ENCODE measurements around the gene NDUFV2.
"Not testable (repeated sequence)": the region's sequence is repeated elsewhere in the genome, so short reads cannot be mapped to it uniquely, and the experiment has no call there.

Gene NDUFV2

DNA sequence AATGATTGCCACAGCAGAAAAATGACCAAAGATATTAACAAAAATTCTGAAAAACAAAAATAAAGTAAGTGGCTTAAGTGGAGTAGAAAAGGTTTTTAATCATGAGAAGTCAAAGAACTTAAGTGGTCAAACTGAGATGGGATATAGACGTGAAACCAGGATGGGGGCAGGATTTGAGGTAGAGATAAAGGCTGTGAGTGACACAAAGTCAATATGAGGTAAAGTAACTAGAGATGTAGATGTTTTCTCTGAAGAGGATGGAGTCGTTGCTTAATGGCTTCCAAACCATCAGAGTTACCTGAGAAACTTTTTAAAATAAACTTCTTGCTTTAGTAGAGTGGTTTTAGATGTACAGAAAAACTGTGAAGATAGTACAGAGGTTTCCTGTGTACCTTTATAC, 55.3 kb downstream of the NDUFV2 start:
- no peak for DNase-seq (ENCODE audit: low read depth)

DNA sequence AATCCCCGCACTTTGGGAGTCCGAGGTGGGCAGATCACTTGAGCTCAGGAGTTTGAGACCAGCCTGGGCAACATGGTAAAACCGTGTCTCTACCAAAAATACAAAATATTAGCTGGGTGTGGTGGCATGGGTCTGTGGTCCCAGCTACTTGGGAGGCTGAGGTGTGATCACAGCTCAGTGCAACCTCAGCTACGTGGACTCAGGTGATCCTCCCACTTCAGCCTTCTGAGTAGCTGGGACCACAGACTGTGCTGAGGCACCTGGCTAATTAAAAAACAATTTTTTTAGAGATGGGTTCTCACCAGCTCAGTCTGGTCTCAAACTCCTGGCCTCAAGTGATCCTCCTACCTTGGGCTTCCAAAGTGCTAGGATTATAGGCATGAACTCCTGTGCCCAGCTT, 57.5 kb downstream of the NDUFV2 start:
- DNase-seq (ENCODE audit: low read depth) = no peak

DNA sequence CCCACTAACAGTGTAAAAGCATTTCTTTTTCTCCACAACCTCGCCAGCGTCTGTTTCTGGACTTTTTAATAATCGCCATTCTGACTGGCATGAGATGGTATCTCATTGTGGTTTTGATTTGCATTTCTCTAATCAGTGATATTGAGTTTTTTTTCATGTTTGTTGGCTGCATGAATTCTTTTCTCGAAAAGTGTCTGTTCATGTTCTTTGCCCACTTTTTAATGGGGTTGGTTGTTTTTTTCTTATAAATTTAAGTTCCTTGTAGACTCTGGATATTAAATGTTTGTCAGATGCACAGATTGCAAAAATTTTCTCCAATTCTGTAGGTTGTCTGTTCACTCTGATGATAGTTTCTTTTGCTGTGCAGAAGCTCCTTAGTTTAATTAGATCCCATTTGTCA, 60.2 kb downstream of the NDUFV2 start:
- DNase-seq (ENCODE audit: low read depth) = not testable (repeated sequence)

DNA sequence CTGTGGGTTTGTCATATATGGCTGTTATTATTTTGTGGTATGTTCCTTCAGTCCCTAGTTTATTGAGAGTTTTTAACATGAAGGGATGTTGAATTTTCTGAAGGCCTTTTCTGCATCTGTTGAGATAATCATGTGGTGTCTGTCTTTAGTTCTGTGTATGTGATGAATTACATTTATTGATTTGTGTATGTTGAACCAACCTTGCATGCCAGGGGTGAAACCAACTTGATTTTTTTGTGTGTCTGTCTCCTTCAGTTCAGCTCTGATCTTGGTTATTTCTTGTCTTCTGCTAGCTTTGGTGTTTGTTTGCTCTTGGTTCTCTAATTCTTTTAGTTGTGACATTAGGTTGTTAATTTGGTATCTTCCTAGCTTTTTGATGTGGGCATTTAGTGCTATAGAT, 61.6 kb downstream of the NDUFV2 start:
- not testable (repeated sequence) for DNase-seq (ENCODE audit: low read depth)

DNA sequence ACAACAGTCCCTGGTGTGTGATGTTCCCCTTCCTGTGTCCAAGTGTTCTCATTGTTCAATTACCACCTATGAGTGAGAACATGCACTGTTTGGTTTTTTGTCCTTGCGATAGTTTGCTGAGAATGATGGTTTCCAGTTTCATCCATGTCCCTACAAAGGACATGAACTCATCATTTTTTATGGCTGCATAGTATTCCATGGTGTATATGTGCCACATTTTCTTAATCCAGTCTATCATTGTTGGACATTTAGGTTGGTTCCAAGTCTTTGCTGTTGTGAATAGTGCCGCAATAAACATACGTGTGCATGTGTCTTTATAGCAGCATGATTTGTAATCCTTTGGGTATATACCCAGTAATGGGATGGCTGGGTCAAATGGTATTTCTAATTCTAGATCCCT, 63.4 kb downstream of the NDUFV2 start:
- DNase-seq (ENCODE audit: low read depth) = not testable (repeated sequence)

DNA sequence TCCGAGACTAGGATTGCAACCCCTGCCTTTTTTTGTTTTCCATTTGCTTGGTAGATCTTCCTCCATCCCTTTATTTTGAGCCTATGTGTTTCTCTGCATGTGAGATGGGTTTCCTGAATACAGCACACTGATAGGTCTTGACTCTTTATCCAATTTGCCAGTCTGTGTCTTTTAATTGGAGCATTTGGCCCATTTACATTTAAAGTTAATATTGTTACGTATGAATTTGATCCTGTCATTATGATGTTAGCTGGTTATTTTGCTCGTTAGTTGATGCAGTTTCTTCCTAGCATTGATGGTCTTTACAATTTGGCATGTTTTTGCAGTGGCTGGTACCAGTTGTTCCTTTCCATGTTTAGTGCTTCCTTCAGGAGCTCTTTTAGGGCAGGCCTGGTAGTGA, 67.0 kb downstream of the NDUFV2 start:
- DNase-seq (ENCODE audit: low read depth) = not testable (repeated sequence)

DNA sequence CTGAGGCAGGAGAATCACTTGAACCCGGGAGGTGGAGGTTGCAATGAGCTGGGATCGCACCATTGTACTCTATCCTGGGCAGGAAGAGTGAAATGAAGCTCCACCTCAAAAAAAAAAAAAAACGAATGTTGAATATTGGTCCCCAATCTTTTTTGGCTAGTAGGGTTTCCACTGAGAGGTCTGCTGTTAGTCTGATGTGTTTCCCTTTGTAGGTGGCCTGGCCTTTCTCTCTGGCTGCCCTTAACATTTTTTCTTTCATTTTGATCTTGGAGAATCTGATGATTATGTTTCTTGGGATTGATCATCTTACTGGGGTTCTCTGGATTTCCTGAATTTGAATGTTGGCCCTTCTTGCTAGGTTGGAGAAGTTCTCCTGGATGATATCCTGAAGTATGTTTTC, 69.4 kb downstream of the NDUFV2 start:
- DNase-seq (ENCODE audit: low read depth) = not testable (repeated sequence)

DNA sequence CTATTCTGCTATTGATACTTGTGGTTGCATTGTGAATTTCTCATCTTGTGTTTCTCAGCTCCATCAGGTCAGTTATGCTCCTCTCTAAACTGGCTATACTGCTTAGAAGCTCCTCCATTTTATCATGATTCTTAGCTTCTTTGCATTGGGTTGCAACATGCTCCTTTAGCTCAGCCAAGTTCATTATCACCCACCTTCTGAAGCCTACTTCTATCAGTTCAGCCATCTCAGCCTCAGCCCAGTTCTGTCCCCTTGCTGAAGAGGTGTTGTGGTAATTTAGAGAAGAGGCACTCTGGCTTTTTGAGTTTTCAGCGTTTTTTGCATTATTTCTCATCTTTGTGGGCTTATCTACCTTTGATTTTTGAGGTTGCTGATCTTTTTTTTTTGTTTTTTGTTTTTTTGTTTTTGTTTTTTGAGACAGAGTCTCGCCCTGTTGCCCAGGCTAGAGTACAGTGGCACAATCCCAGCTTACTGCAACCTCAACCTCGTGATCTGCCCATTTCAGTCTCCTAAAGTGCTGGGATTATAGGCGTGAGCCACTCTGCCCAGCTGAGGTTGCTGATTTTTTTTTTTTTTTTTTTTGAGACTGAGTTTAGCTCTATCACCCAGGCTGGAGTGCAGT, 70.1 kb downstream of the NDUFV2 start:
- no peak for DNase-seq (ENCODE audit: low read depth)

DNA sequence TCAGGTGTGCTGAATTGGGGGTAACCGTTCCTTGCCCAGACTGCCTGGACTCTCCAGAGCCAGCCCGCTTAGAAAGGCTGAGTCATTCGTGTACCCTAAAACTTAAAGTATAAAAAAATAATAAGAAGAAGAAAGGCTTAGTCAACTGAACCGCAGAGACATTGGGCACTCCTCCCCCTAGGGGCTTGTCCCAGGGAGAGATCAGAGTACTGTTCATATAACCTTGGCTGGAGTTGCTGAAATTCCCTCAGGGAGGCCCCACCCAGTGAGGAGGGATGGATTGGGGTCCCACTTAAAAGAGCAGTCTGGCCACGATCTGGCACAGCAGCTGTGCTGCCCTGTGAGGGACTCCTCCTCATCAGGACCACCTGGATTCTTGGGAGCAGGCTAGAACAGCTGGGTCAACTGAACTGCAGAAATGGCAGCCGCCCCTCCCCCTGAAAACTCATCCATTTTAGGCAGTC, 71.3 kb downstream of the NDUFV2 start:
- no peak for DNase-seq (ENCODE audit: low read depth)

DNA sequence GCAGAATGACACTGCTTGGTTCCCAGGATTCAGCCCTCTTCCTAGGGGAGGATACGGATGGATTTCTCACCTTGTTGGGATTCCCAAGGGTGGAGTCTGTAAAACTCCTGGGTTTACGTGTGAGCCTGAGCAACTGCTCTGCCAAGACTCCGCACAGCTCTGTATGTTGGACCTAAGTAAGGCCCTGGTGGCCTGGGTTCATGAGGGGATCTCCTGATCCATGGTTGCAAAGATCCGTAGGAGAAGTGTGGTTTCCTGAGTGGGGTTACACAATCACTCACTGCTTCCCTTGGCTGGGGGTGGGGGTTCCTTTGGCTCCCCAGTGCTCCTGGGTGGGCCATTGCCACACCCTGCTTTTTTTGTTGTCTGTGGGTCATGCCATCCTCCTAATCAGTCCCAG, 71.8 kb downstream of the NDUFV2 start:
- DNase-seq (ENCODE audit: low read depth) = no peak

DNA sequence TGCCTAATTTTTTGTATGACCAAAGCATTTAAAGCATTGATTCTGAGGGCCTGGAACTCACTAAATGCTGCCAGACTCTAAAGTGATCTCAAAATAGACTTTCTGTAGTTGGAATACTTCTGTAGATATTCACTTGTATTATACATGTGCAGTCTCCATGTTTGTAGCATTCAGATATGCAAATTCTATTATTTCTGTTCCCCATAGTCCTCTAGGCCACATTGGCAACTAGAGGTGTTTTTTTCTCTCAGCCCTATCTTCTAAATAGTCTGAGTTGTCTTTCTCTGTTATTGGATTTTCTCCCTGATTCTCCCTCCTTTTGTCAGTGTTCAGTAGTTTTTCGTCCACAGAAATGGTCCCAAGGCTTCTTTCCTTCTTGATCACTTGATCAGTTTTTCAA, 72.6 kb downstream of the NDUFV2 start:
- no peak for DNase-seq (ENCODE audit: low read depth)

DNA sequence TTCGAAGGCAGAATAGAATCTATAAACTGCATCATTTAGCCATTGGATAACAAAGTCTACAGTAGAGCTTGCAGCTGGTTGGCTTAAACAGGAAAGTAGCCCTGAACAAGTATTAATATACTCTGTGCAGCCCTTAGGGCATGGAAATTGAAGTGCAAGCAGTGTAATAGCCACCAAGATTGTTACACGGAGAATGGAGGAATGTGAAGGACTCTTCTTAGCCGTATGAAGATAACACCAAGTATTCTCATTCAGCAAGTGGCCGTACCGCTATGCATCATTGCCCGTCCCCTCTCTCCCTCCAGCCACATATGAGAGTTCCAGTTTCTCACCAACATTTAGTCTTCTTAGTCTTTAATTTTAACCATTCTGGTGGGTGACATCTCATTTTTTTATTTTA, 74.5 kb downstream of the NDUFV2 start:
- no peak for DNase-seq (ENCODE audit: low read depth)

DNA sequence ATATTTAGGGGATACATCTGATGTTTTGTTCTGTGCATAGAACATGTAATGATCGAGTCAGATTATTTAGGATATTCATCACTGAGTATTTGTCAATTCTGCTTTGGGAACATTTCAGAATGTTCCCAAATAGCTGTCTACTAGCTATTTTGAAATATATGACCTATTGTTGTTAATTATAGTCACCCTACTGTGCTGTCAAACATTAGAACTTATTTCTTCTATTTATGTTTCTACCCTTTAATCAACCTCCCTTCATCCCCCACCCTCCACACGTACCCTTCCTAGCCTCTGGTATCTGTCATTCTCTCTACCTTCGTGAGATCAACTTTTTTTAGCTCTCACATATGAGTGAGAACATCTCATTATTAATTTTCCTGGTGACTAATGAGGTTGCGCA, 75.0 kb downstream of the NDUFV2 start:
- no peak for DNase-seq (ENCODE audit: low read depth)

DNA sequence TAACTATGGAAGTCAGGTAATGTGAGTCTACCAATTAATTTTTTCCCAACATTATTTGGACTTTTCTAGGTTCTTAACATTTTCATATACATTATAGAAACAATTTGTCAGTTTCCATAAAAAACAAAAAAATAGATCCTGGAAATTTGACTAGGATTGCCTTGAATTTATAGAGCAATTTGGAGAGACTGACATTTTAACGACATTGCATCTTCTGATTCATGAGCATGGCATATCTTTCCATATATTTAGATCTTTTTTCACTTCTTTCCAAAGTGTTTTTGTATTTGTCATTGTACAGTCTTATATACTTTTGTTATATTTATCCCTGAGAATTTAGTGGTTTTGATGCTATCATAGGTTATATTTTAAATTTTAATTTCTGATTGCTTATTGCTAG, 76.1 kb downstream of the NDUFV2 start:
- no peak for DNase-seq (ENCODE audit: low read depth)

DNA sequence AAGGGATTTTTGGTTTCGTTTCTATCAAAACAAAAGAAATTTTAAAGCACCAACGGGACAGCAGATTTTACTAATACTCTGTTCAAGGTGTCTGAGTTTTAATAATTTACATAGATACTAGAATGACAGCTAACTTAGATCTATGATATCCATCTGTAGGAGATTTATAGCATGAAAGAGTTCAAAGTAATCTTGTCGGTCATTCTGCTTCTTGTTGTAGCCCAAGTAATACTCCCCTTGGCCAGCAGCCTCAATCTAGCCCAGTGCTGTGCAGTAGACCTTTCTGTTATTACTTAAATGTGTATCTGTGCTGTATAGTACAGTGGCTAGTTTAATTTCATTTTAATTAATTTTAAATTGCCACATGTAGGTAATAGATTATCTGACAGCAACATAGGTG, 78.8 kb downstream of the NDUFV2 start:
- DNase-seq (ENCODE audit: low read depth) = no peak

DNA sequence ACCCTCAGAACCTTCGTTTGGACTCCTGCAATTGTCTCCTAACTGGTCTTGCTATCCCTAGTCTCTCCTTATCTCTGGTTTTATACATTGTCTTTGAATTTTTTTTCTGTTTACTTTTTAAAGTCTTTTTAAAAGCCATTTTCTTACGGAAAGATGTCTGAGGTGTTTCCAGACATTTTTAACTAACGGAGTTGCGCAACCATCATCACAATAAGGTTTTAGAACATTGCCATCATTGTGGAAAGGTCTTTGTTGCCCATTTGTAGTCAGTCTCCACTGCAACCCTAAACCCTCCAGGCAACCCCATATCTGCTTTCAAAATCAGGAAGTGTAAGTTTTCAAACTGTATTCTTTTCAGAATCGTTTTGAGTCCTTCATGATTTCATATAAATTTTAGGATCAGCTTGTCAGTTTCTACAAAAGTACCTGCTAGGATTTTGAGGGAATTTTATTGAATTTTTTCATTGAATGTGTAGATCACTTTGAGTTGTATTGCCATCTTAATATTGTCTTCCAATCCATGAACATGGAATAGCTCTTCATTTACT, 80.4 kb downstream of the NDUFV2 start:
- no peak for DNase-seq (ENCODE audit: low read depth)

Data from stimulated activated CD8-positive, alpha-beta memory T cell treated with anti-CD3 and anti-CD28 coated beads, Interleukin-15, amount 100 ng/mL, for 24 hours (primary cell).